ENCODE results near the gene OR6A2. TPM values are rescaled to one million over a fixed set of nuclear protein-coding genes. Genes with fewer than 3 reads are reported as not detected.

The OR6A2 gene
- total and polyA plus RNA-seq, 2 of the 4 experiments (the other 2 are of a cell fraction): 0.07 to 0.72 TPM

DNA sequence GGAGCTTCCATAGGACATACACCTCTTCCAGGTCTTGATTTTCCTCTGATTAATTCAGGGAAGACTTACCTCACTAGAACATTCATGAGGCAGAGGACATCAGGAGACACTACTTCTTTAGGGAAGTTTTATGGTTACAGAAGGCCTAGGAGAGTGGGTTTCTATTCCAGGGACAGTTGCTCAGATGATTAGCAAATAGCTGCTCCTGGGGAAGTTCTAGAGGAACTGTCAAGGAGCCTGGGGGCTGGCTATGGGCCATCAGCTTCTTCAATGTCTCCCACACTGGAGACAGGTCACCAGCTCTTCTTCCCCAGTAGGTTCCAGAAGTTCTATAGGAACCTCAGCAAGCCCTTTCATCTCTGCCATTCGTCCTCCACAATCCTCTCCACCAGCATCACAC lies 34.5 kb upstream of the OR6A2 start:
- Histone ChIP-seq H3K23ac (ENCODE audit: low read depth, low read length) (no peak overlapping the region), H3K9me1 (ENCODE audit: insufficient read depth, low read length) (no peaks in the 10 kb centered on the region), H2BK120ac (ENCODE audit: low read depth, low read length) (no peak overlapping the region), H3K4me3 (ENCODE audit: insufficient read depth, low read depth, low read length) (no peak overlapping the region), H3K9me3 (ENCODE audit: control insufficient read depth, insufficient read depth, low read length) (no peaks in the 10 kb centered on the region), H2BK20ac (ENCODE audit: low read depth, low read length) (no peak overlapping the region), H3K56ac (ENCODE audit: extremely low read depth, insufficient read depth, low read length) (no peak overlapping the region), H2BK15ac (ENCODE audit: low read depth, low read length) (no peak overlapping the region), H4K5ac (ENCODE audit: low read depth, low read length) (no peak overlapping the region), H3K27ac (ENCODE audit: insufficient read depth, low read length) (no peak overlapping the region), H3K4ac (ENCODE audit: low read depth, low read length) (no peak overlapping the region), H3K36me3 (ENCODE audit: control insufficient read depth, insufficient read depth, low read length) (no peaks in the 10 kb centered on the region), H4K20me1 (ENCODE audit: insufficient read depth, low read length) (no peaks in the 10 kb centered on the region), H3K4me2 (ENCODE audit: low read depth, low read length) (no peak overlapping the region), H3K4me1 (ENCODE audit: control insufficient read depth, insufficient read depth, low read length) (no peaks in the 10 kb centered on the region), H2BK5ac (ENCODE audit: low read depth, low read length, poor library complexity, severe bottlenecking) (no peak overlapping the region), H2AK5ac (ENCODE audit: low read depth, low read length) (no peak overlapping the region), H3K27me3 (ENCODE audit: control insufficient read depth, insufficient read depth, low read length) (no peaks in the 10 kb centered on the region), H4K91ac (ENCODE audit: insufficient read depth, low read depth, low read length) (no peak overlapping the region), H2AK9ac (replicated peaks; ENCODE audit: low read depth, low read length, poor library complexity) (no peak overlapping the region), H3K79me1 (ENCODE audit: low read depth in 1 of 2, low read length in 2 of 2) (no peaks in the 10 kb centered on the region), H3K9ac (ENCODE audit: low read depth, low read length) (no peak overlapping the region), H3K14ac (replicated peaks; ENCODE audit: low read depth, low read length) (no peak overlapping the region), H3K18ac (ENCODE audit: low read depth, low read length) (no peak overlapping the region), H4K8ac (ENCODE audit: low read depth in 2 of 2, low read length in 2 of 2) (no peak overlapping the region), H2AFZ (replicated peaks; ENCODE audit: low read length, poor library complexity) (no peak overlapping the region)
- POLR2A ChIA-PET (ENCODE audit: unreplicated experiment): no interaction called here
- dilution Hi-C loops (cut with HindIII; ENCODE audit: low sequenced_read_pairs, unreplicated experiment) (no loop called here), intact Hi-C loops (cut with micrococcal nuclease) (no loop called here), in situ Hi-C loops (cut with MboI; ENCODE audit: low sequenced_read_pairs) (no loop called here)
- CTCF ChIA-PET: no interaction called here
- no peak for TF ChIP-seq RFX5 (IDR thresholded peaks at IDR 0.05; ENCODE audit: low read depth, low read length)
- TF ChIP-seq RAD21 (IDR thresholded peaks at IDR 0.05; ENCODE audit: low read length): no peak
- no peak for TF ChIP-seq MAFK (IDR thresholded peaks at IDR 0.05; ENCODE audit: low read depth, low read length)
- TF ChIP-seq, protein P1, sequence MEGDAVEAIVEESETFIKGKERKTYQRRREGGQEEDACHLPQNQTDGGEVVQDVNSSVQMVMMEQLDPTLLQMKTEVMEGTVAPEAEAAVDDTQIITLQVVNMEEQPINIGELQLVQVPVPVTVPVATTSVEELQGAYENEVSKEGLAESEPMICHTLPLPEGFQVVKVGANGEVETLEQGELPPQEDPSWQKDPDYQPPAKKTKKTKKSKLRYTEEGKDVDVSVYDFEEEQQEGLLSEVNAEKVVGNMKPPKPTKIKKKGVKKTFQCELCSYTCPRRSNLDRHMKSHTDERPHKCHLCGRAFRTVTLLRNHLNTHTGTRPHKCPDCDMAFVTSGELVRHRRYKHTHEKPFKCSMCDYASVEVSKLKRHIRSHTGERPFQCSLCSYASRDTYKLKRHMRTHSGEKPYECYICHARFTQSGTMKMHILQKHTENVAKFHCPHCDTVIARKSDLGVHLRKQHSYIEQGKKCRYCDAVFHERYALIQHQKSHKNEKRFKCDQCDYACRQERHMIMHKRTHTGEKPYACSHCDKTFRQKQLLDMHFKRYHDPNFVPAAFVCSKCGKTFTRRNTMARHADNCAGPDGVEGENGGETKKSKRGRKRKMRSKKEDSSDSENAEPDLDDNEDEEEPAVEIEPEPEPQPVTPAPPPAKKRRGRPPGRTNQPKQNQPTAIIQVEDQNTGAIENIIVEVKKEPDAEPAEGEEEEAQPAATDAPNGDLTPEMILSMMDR (conservative IDR thresholded peaks at IDR 0.05; ENCODE audit: low read depth, low read length): no peak
- no peak for TF ChIP-seq SMC3 (IDR thresholded peaks at IDR 0.05; ENCODE audit: low read depth, low read length)
- TF ChIP-seq CEBPB (IDR thresholded peaks at IDR 0.05; ENCODE audit: low read depth, low read length): no peak
- TF ChIP-seq, protein P2, sequence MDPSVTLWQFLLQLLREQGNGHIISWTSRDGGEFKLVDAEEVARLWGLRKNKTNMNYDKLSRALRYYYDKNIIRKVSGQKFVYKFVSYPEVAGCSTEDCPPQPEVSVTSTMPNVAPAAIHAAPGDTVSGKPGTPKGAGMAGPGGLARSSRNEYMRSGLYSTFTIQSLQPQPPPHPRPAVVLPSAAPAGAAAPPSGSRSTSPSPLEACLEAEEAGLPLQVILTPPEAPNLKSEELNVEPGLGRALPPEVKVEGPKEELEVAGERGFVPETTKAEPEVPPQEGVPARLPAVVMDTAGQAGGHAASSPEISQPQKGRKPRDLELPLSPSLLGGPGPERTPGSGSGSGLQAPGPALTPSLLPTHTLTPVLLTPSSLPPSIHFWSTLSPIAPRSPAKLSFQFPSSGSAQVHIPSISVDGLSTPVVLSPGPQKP (IDR thresholded peaks at IDR 0.05; ENCODE audit: borderline replicate concordance, low read depth, low read length): no peak
- no peak for TF ChIP-seq MAZ (IDR thresholded peaks at IDR 0.05; ENCODE audit: borderline replicate concordance, low read depth, low read length)
- no TSS peak for BruUV-seq (replicated peaks)
- no peak for DNase-seq
- no CpG with 5 or more reads among the region's 1 CpG for WGBS, 2 experiments (ENCODE audit: extremely low coverage in 2 of 2, insufficient read length in 1 of 2)
- no peak for ATAC-seq (ENCODE audit: low read depth)

Measured in IMR-90 (cell line).